Measurements from ENCODE around the gene TRMT6. TPM values are rescaled to one million over a fixed set of nuclear protein-coding genes. Genes with fewer than 3 reads are reported as not detected.

Gene TRMT6
- total and polyA plus RNA-seq, 9 of the 15 experiments (the other 6 are each of a cell fraction or from before 2014, with no cell fraction given), result 10.6 to 21.3 (median 15.6) TPM

GRCh38 chr20:5950271-5951031, at the start of gene TRMT6, which contains the start of gene MCM8 (continued):
- TF ChIP-seq CHD7 (IDR thresholded peaks at IDR 0.05; ENCODE audit: low read depth, low read length) (no peak), CHD4 (IDR thresholded peaks at IDR 0.05; ENCODE audit: insufficient read depth, insufficient replicate concordance, low read depth, low read length, poor library complexity, severe bottlenecking) (no peak), HNRNPK (IDR thresholded peaks at IDR 0.05; ENCODE audit: low read depth, low read length, poor library complexity, severe bottlenecking) (no peak), POLR2AphosphoS2 (IDR thresholded peaks at IDR 0.05; ENCODE audit: low read length) (no peak), ETV5 (CRISPR knock-in tag; IDR thresholded peaks at IDR 0.05; ENCODE audit: low read depth) (peak; percentile 90), NCOA1 (IDR thresholded peaks at IDR 0.05; ENCODE audit: low read depth) (no peak), ZNF224 (CRISPR knock-in tag; IDR thresholded peaks at IDR 0.05) (no peak; the same call in 1 of the 2 replicates), PHB2 (IDR thresholded peaks at IDR 0.05; ENCODE audit: low read depth) (no peak)
- TF ChIP-seq, protein P1, sequence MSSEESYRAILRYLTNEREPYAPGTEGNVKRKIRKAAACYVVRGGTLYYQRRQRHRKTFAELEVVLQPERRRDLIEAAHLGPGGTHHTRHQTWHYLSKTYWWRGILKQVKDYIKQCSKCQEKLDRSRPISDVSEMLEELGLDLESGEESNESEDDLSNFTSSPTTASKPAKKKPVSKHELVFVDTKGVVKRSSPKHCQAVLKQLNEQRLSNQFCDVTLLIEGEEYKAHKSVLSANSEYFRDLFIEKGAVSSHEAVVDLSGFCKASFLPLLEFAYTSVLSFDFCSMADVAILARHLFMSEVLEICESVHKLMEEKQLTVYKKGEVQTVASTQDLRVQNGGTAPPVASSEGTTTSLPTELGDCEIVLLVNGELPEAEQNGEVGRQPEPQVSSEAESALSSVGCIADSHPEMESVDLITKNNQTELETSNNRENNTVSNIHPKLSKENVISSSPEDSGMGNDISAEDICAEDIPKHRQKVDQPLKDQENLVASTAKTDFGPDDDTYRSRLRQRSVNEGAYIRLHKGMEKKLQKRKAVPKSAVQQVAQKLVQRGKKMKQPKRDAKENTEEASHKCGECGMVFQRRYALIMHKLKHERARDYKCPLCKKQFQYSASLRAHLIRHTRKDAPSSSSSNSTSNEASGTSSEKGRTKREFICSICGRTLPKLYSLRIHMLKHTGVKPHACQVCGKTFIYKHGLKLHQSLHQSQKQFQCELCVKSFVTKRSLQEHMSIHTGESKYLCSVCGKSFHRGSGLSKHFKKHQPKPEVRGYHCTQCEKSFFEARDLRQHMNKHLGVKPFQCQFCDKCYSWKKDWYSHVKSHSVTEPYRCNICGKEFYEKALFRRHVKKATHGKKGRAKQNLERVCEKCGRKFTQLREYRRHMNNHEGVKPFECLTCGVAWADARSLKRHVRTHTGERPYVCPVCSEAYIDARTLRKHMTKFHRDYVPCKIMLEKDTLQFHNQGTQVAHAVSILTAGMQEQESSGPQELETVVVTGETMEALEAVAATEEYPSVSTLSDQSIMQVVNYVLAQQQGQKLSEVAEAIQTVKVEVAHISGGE (CRISPR knock-in tag; IDR thresholded peaks at IDR 0.05), result peak in 1 of 3 experiments; percentile 79; a peak in 2 of 6 replicates
- TF ChIP-seq, protein P2, sequence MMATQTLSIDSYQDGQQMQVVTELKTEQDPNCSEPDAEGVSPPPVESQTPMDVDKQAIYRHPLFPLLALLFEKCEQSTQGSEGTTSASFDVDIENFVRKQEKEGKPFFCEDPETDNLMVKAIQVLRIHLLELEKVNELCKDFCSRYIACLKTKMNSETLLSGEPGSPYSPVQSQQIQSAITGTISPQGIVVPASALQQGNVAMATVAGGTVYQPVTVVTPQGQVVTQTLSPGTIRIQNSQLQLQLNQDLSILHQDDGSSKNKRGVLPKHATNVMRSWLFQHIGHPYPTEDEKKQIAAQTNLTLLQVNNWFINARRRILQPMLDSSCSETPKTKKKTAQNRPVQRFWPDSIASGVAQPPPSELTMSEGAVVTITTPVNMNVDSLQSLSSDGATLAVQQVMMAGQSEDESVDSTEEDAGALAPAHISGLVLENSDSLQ (IDR thresholded peaks at IDR 0.05), result peak; percentile 86
